Measurements from ENCODE around the gene TP53BP1.

Gene TP53BP1

GRCh38 chr15:43484455-43484854, 8.5 kb downstream of the TP53BP1 start:
- no peak for DNase-seq (ENCODE audit: low spot score)
- ChIA-PET POLR2A (ENCODE audit: low non-redundant PET) (no interaction called here), CTCF (no interaction called here)

GRCh38 chr15:43483297-43484128, 9.4 kb downstream of the TP53BP1 start:
- TF ChIP-seq CTCF (conservative IDR thresholded peaks at IDR 0.05; ENCODE audit: low read depth) = peak; percentile 69
- H3K27ac ChIP-seq = no peak overlapping the region
- no peak for DNase-seq (ENCODE audit: low spot score)
- POLR2A ChIA-PET (ENCODE audit: low non-redundant PET) = no interaction called here
- CTCF ChIA-PET = interaction anchor here (0.5 kb wide), 1 partner anchor 22 kb away, joined by 3 read pairs; no protein-coding TSS in a partner anchor

More at GRCh38 chr15:43484455-43484854, 8.5 kb downstream of the TP53BP1 start:
- TF ChIP-seq CTCF (conservative IDR thresholded peaks at IDR 0.05; ENCODE audit: low read depth) = no peak
- no peak overlapping the region for H3K27ac ChIP-seq

- no peak for TF ChIP-seq CTCF (conservative IDR thresholded peaks at IDR 0.05; ENCODE audit: low read depth)
- ChIA-PET CTCF (no interaction called here), POLR2A (ENCODE audit: low non-redundant PET) (no interaction called here)
- no peak overlapping the region for H3K27ac ChIP-seq
- DNase-seq (ENCODE audit: low spot score) = no peak
Measured at GRCh38 chr15:43473885-43474284, 19.1 kb downstream of the TP53BP1 start.

GRCh38 chr15:43471975-43472374, 21.0 kb downstream of the TP53BP1 start:
- H3K27ac ChIP-seq = no peak overlapping the region
- POLR2A ChIA-PET (ENCODE audit: low non-redundant PET) = no interaction called here
- CTCF ChIA-PET = no interaction called here
- no peak for DNase-seq (ENCODE audit: low spot score)
- TF ChIP-seq CTCF (conservative IDR thresholded peaks at IDR 0.05; ENCODE audit: low read depth) = no peak

GRCh38 chr15:43469867-43470266, 23.1 kb downstream of the TP53BP1 start:
- TF ChIP-seq CTCF (conservative IDR thresholded peaks at IDR 0.05; ENCODE audit: low read depth) = no peak
- H3K27ac ChIP-seq = no peak overlapping the region
- CTCF ChIA-PET = interaction anchor here (0.6 to 1.0 kb wide), 2 partner anchors 12 to 55 kb away, joined by 3 to 4 read pairs; no protein-coding TSS in a partner anchor
- no peak for DNase-seq (ENCODE audit: low spot score)
- POLR2A ChIA-PET (ENCODE audit: low non-redundant PET) = no interaction called here

- TF ChIP-seq CTCF (conservative IDR thresholded peaks at IDR 0.05; ENCODE audit: low read depth) = no peak
- CTCF ChIA-PET = no interaction called here
- POLR2A ChIA-PET (ENCODE audit: low non-redundant PET) = no interaction called here
- H3K27ac ChIP-seq = no peak overlapping the region
- no peak for DNase-seq (ENCODE audit: low spot score)
Measured at GRCh38 chr15:43465100-43465499, 27.9 kb downstream of the TP53BP1 start.
